Left ventricle myocardium inferior (tissue), 1 donor: ENCODE measurements around the gene ZNF236. TPM values are rescaled to one million over a fixed set of nuclear protein-coding genes. Genes with fewer than 3 reads are reported as not detected.

ENCODE experiments used
- DNase-seq: peaks from one replicate; pipeline ENCODE4 v3.0.0-alpha.2; 2020
- H3K27ac ChIP-seq: fragments of 200-600 bp; replicated peaks from 2 replicates; pipeline ENCODE4 v1.8.0; 2021
- H3K27me3 ChIP-seq: fragments of 200-600 bp; 2 replicates; pipeline ENCODE4 v1.8.0; 2021; ENCODE audit warnings: low read depth
- H3K36me3 ChIP-seq: fragments of 200-600 bp; 2 replicates; pipeline ENCODE4 v1.8.0; 2021
- H3K4me1 ChIP-seq: fragments of 200-600 bp; 2 replicates; pipeline ENCODE4 v1.8.0; 2021
- H3K4me3 ChIP-seq: fragments of 200-600 bp; 2 replicates; pipeline ENCODE4 v1.8.0; 2021; ENCODE audit warnings: mild to moderate bottlenecking, moderate library complexity
- H3K9me3 ChIP-seq: fragments of 200-600 bp; replicated peaks from 2 replicates; pipeline ENCODE4 v1.8.0; 2021
- intact Hi-C: fragments of 100-400 bp; cut with micrococcal nuclease; formaldehyde crosslinking; loops from one replicate; pipeline ENCODE4 v1.11.0; 2022
- total RNA-seq: library from RNA; stranded (reverse); fragmentation: NEBNext Ultra II Directional; extraction: Animal tissue kit (Norgen Biotek cat#: 25700); gene quantifications from one replicate; pipeline ENCODE4 v1.2.1, GENCODE V29; 2021
- TF ChIP-seq, protein P1 (sequence below): fragments of 200-600 bp; IDR thresholded peaks from 2 replicates; pipeline ENCODE4 v1.8.0; 2021; ENCODE audit warnings: antibody characterized with exemption, mild to moderate bottlenecking, borderline replicate concordance
- donor health status: DM: no; HTN: yes; CAD: no; lungs with severe emphysema.

Gene ZNF236
- total RNA-seq, 1 donor from 2014 or later = 10.6 TPM

DNA sequence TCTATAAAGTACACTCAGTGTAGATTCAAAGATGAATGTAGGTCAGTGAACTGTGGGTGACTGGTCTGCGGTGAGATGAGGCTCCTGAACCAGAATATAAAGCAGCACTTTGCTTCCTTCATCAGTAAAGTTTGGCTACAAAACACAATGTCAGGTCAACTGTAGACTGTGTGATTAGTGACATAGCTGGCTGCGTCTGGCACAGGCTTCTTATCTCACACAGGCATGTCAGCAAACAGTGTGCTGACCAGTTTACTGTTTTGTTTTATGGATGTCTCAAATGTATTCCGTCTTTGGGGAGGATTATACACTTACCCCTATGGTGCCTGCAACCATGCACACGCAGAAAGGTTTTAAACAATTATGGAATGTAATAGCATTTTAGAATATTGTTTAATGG, 87.1 kb downstream of the ZNF236 start:
- Histone ChIP-seq H3K4me3 (no peak overlapping the region), H3K4me1 (no peaks in the 10 kb centered on the region), H3K27me3 (no peaks in the 10 kb centered on the region), H3K27ac (no peak overlapping the region), H3K36me3 (peaks cover 78% of the 10 kb centered on the region), H3K9me3 (no peaks in the 10 kb centered on the region)
- DNase-seq = no peak
- intact Hi-C loops = no loop called here
- TF ChIP-seq, protein P1, sequence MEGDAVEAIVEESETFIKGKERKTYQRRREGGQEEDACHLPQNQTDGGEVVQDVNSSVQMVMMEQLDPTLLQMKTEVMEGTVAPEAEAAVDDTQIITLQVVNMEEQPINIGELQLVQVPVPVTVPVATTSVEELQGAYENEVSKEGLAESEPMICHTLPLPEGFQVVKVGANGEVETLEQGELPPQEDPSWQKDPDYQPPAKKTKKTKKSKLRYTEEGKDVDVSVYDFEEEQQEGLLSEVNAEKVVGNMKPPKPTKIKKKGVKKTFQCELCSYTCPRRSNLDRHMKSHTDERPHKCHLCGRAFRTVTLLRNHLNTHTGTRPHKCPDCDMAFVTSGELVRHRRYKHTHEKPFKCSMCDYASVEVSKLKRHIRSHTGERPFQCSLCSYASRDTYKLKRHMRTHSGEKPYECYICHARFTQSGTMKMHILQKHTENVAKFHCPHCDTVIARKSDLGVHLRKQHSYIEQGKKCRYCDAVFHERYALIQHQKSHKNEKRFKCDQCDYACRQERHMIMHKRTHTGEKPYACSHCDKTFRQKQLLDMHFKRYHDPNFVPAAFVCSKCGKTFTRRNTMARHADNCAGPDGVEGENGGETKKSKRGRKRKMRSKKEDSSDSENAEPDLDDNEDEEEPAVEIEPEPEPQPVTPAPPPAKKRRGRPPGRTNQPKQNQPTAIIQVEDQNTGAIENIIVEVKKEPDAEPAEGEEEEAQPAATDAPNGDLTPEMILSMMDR = no peak

DNA sequence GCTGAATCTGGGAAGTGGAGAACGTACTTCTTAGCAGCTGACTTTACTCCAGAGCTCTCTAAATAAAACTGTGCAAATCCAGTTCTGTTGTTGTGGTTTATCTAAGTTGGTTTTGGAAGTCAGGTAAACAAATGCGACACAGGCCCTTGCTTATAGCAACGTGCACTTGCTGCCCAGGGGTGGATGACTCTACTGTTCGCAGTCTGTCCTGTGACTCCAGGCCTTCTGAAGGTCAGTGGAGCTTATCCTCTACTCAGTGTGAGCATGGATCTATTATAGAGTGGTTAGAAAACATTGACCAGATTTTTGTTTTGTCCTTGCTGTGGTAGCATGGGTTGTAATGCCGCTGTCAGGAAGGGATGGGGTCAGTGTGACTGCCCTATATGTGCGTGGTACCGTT, 89.1 kb downstream of the ZNF236 start:
- Histone ChIP-seq H3K36me3 (peaks cover 78% of the 10 kb centered on the region), H3K9me3 (no peaks in the 10 kb centered on the region), H3K4me1 (no peaks in the 10 kb centered on the region), H3K27ac (no peak overlapping the region), H3K27me3 (no peaks in the 10 kb centered on the region), H3K4me3 (no peak overlapping the region)
- TF ChIP-seq, protein P1 = no peak
- intact Hi-C loops = no loop called here
- DNase-seq = no peak

DNA sequence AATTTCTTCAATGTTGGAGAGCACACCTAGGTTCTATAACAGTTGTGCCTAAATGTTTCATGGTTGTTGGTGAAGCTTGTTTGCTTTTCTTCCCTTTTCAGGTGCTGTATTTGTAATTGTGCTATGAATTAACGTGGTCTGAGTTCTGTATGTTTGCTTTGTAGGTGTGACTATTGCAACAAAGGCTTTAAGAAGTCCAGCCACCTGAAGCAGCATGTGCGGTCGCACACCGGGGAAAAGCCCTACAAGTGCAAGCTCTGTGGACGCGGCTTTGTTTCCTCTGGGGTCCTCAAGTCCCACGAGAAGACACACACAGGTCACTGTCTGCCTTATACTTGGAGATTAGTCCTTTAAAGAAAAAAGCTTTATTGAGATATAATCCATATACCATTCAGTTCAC, 91.2 kb downstream of the ZNF236 start:
- no peaks in the 10 kb centered on the region for H3K27me3 ChIP-seq
- no peaks in the 10 kb centered on the region for H3K4me1 ChIP-seq
- TF ChIP-seq, protein P1 = no peak
- DNase-seq = no peak
- intact Hi-C loops = no loop called here
- H3K27ac ChIP-seq = no peak overlapping the region
- no peak overlapping the region for H3K4me3 ChIP-seq
- peaks cover 90% of the 10 kb centered on the region for H3K36me3 ChIP-seq
- no peaks in the 10 kb centered on the region for H3K9me3 ChIP-seq

DNA sequence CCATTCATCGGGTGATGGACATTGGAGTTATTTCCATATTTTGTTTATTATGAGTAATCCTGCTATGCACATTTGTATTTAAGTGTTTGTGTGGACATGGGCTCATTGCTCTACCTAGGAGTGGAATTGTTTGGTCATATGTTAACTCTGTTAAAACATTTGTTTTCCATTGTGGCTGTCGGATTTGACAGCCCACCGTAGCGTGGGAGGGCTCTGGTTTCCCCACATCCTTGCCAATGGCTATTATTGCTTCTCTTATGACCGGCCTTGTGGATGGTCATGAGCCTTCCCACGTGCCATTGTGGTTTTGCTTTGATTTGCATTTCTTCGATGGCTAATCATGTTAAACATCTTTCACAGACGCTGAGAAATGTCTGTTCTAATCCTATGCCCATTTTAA, 92.0 kb downstream of the ZNF236 start:
- intact Hi-C loops = no loop called here
- no peak for DNase-seq
- TF ChIP-seq, protein P1 = no peak
- Histone ChIP-seq H3K9me3 (no peaks in the 10 kb centered on the region), H3K36me3 (peaks cover 95% of the 10 kb centered on the region), H3K4me1 (no peaks in the 10 kb centered on the region), H3K27me3 (no peaks in the 10 kb centered on the region), H3K4me3 (no peak overlapping the region), H3K27ac (no peak overlapping the region)

DNA sequence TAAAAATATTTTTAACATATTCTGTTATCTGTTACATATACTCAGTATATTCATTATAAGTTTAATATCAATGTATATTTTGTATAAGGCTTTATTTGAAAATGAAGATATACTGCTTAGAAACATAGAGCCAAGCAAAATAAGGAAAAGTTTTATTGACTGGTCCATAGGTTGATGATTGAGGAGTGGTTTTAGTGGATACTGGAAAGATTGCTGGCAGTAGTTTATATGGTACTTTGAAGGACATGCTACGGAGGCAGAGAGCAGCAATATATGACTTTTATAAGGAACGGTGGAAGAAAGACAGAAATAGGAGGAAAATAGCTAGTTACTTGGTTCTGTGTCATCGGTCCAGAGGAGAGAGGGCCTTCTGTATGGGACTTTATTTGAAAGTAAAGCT, 92.4 kb downstream of the ZNF236 start:
- TF ChIP-seq, protein P1 = no peak
- no peaks in the 10 kb centered on the region for H3K9me3 ChIP-seq
- H3K27ac ChIP-seq = no peak overlapping the region
- no peaks in the 10 kb centered on the region for H3K4me1 ChIP-seq
- H3K36me3 ChIP-seq = peaks cover 94% of the 10 kb centered on the region
- DNase-seq = no peak
- H3K4me3 ChIP-seq = no peak overlapping the region
- H3K27me3 ChIP-seq = no peaks in the 10 kb centered on the region
- intact Hi-C loops = no loop called here

DNA sequence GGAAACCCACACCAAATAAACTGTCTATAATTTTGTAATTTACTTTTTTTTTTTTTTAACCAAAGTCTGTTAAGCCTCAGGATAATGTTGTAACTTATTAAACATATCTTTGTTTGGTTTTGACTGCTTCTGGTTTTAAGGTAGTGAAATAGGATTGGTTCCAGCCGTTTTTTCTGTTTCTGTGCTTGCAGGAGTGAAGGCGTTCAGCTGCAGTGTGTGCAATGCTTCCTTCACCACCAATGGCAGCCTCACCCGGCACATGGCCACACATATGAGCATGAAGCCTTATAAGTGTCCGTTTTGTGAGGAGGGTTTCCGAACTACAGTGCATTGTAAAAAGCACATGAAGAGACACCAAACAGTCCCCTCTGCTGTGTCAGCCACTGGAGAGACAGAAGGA, 93.1 kb downstream of the ZNF236 start:
- intact Hi-C loops = no loop called here
- H3K4me3 ChIP-seq = no peak overlapping the region

More for the DNA sequence above, 93.1 kb downstream of the ZNF236 start:
- no peaks in the 10 kb centered on the region for H3K9me3 ChIP-seq
- peaks cover 94% of the 10 kb centered on the region for H3K36me3 ChIP-seq
- H3K27me3 ChIP-seq = no peaks in the 10 kb centered on the region
- DNase-seq = no peak
- no peaks in the 10 kb centered on the region for H3K4me1 ChIP-seq
- TF ChIP-seq, protein P1 = no peak
- H3K27ac ChIP-seq = no peak overlapping the region
